K562 (cell line): ENCODE measurements around the gene PAXIP1. TPM values are rescaled to one million over a fixed set of nuclear protein-coding genes. Genes with fewer than 3 reads are reported as not detected.

Experiments used
- CBFA2T3 ChIP-seq: fragments of 450-650 bp; IDR thresholded peaks from 2 replicates; pipeline ENCODE4 v1.6.1; 2017
- CHD1 ChIP-seq: fragments of 200-600 bp; sonication (generic); IDR thresholded peaks from one replicate; pipeline ENCODE4 v1.6.1; 2012; ENCODE audit warnings: mild to moderate bottlenecking, moderate library complexity, low read length, inconsistent platforms
- CXXC5 ChIP-seq: fragments of 250-450 bp; sonication (Bioruptor Pico); IDR thresholded peaks from 2 replicates; pipeline ENCODE4 v1.8.0; 2022; ENCODE audit warnings: inconsistent platforms, mild to moderate bottlenecking, moderate library complexity
- E2F3 ChIP-seq: fragments of 250-450 bp; sonication (Bioruptor Pico); IDR thresholded peaks from 2 replicates; pipeline ENCODE4 v1.4.0; 2020; ENCODE audit warnings: mild to moderate bottlenecking
- ELF4 ChIP-seq: fragments of 450-650 bp; formaldehyde crosslinking; IDR thresholded peaks from 2 replicates; pipeline ENCODE4 v1.4.0; 2022; ENCODE audit warnings: missing genetic modification characterization
- HMGXB4 ChIP-seq: sonication (generic); formaldehyde crosslinking; IDR thresholded peaks from 2 replicates; pipeline ENCODE4 v1.8.1; 2023; ENCODE audit warnings: mild to moderate bottlenecking, missing genetic modification reagents
- L3MBTL2 ChIP-seq: fragments of 450-650 bp; IDR thresholded peaks from 2 replicates; pipeline ENCODE4 v1.6.1; 2016; ENCODE audit warnings: mild to moderate bottlenecking, moderate library complexity
- MAZ ChIP-seq, 2 experiments: fragments of 450-650 bp in 1 of 2; sonication (generic) in 1 of 2; formaldehyde crosslinking; IDR thresholded peaks in 1 of 2; conservative IDR thresholded peaks in 1 of 2; 2 replicates each; pipeline versions ENCODE4 v1.4.0 to v1.5.0; 2020; ENCODE audit warnings: mild to moderate bottlenecking in 1 of 2, missing genetic modification reagents in 1 of 2
- MCM5 ChIP-seq: fragments of 450-650 bp; IDR thresholded peaks from 2 replicates; pipeline ENCODE4 v1.6.1; 2016; ENCODE audit warnings: low read depth
- MYC ChIP-seq, 2 experiments: fragments of 250-450 bp in 1 of 2; sonication (Bioruptor Pico) in 1 of 2; IDR thresholded peaks; 2 replicates each; pipeline versions ENCODE4 v1.5.1 to v1.6.1; 2012 to 2021; ENCODE audit warnings: low read depth in 2 of 2, borderline replicate concordance in 1 of 2, improper control_type of control experiment in 1 of 2, low read length in 1 of 2, mild to moderate bottlenecking in 1 of 2, moderate library complexity in 1 of 2
- POLR3A ChIP-seq: IDR thresholded peaks from 2 replicates; pipeline ENCODE4 v1.6.1; 2011; ENCODE audit warnings: borderline replicate concordance, mild to moderate bottlenecking, moderate library complexity; ENCODE audit not compliant: insufficient read length, insufficient read depth; ENCODE audit errors: extremely low read depth
- RBBP5 ChIP-seq: fragments of 200-600 bp; sonication (generic); IDR thresholded peaks from 2 replicates; pipeline ENCODE4 v1.6.1; 2012; ENCODE audit warnings: borderline replicate concordance, mild to moderate bottlenecking, low read length, control low read depth, inconsistent platforms; ENCODE audit not compliant: insufficient read depth, poor library complexity, severe bottlenecking
- TAF1 ChIP-seq: IDR thresholded peaks from 2 replicates; pipeline ENCODE4 v1.6.1; 2011; ENCODE audit warnings: mild to moderate bottlenecking, low read length, moderate library complexity; ENCODE audit not compliant: insufficient read depth, control insufficient read depth, severe bottlenecking; ENCODE audit errors: extremely low read depth
- ZBTB1 ChIP-seq: sonication (generic); formaldehyde crosslinking; IDR thresholded peaks from 2 replicates; pipeline ENCODE4 v1.8.1; 2023; ENCODE audit warnings: missing genetic modification reagents, low read depth, mild to moderate bottlenecking, borderline replicate concordance
- ZBTB7A ChIP-seq: IDR thresholded peaks from 2 replicates; pipeline ENCODE4 v1.6.1; 2011; ENCODE audit warnings: low read depth, mild to moderate bottlenecking, low read length, moderate library complexity, borderline replicate concordance; ENCODE audit not compliant: control insufficient read depth
- ZFX ChIP-seq: sonication (generic); formaldehyde crosslinking; IDR thresholded peaks from 2 replicates; pipeline ENCODE4 v1.8.0; 2022; ENCODE audit warnings: mild to moderate bottlenecking, missing genetic modification reagents, moderate library complexity
- ZNF175 ChIP-seq: fragments of 200-800 bp; sonication (Bioruptor generic); IDR thresholded peaks from 2 replicates; pipeline ENCODE4 v1.6.1; 2016; ENCODE audit warnings: low read depth, mild to moderate bottlenecking, missing genetic modification characterization, missing compliant biosample characterization
- ZNF197 ChIP-seq: fragments of 200-800 bp; sonication (Bioruptor generic); IDR thresholded peaks from 2 replicates; pipeline ENCODE4 v1.6.1; 2016; ENCODE audit warnings: low read depth, missing genetic modification characterization, missing compliant biosample characterization
- ZNF586 ChIP-seq: fragments of 450-650 bp; formaldehyde crosslinking; conservative IDR thresholded peaks from 2 replicates; pipeline ENCODE4 v1.4.0; 2020; ENCODE audit warnings: mild to moderate bottlenecking, moderate library complexity
- ZNF696 ChIP-seq: fragments of 250-450 bp; sonication (Bioruptor Pico); conservative IDR thresholded peaks from 2 replicates; pipeline ENCODE4 v1.4.0; 2020; ENCODE audit warnings: mild to moderate bottlenecking, moderate library complexity
- ZNF766 ChIP-seq: fragments of 200-800 bp; sonication (Bioruptor generic); conservative IDR thresholded peaks from 2 replicates; pipeline ENCODE4 v1.6.1; 2016; ENCODE audit warnings: missing genetic modification characterization, missing compliant biosample characterization
- ZNF79 ChIP-seq: fragments of 250-450 bp; sonication (Bioruptor Pico); IDR thresholded peaks from 2 replicates; pipeline ENCODE4 v1.4.0; 2020; ENCODE audit warnings: low read depth, mild to moderate bottlenecking, moderate library complexity
- polyA plus RNA-seq, 8 experiments: library from polyadenylated mRNA; depleted of rRNA in 4 of 8; stranded (reverse) in 5 of 8; unstranded in 3 of 8; fragments of >200 nt; fragmentation: Nextera tagmentation in 2 of 8; fragmentation: Illumina TruSeq in 1 of 8; extraction: Ambion mirVana in 2 of 8; extraction: Trizol in 1 of 8; gene quantifications; 2 replicates each; pipeline versions ENCODE4 v1.2.1 to v1.2.3, GENCODE V29; 2011 to 2014; ENCODE audit warnings: inconsistent platforms in 1 of 8, missing spikeins in 1 of 8
- total RNA-seq, 7 experiments: library from RNA; depleted of rRNA in 6 of 7; stranded (reverse); fragments of >200 nt in 6 of 7; fragmentation: Illumina TruSeq in 2 of 7; extraction: Trizol in 2 of 7; gene quantifications; 2 replicates each; pipeline versions ENCODE4 v1.2.1 to v1.2.3, GENCODE V29; 2011 to 2021; ENCODE audit warnings: low replicate concordance in 1 of 7
- TF ChIP-seq, protein P1 (sequence below): fragments of 250-450 bp; sonication (Bioruptor Pico); IDR thresholded peaks from 2 replicates; pipeline ENCODE4 v1.9.0; 2021; ENCODE audit warnings: mild to moderate bottlenecking, inconsistent platforms

The PAXIP1 gene
- total and polyA plus RNA-seq, 9 of the 15 experiments (the other 6 are each of a cell fraction or from before 2014, with no cell fraction given): 9.7 to 37.9 (median 28.4) TPM

GRCh38 chr7:155002411-155003091 is 373 bp downstream of the PAXIP1 start (continued):
- TF ChIP-seq ZFX (CRISPR knock-in tag) (peak; percentile 30; the same call in 1 of the 2 replicates), ZBTB1 (CRISPR knock-in tag) (peak; percentile 68; the same call in 1 of the 2 replicates), ELF4 (CRISPR knock-in tag) (no peak), ZNF696 (CRISPR knock-in tag) (no peak), RBBP5 (peak; percentile 91), ZBTB7A (peak; percentile 87), POLR3A (no peak), ZNF766 (CRISPR knock-in tag) (peak; percentile 91), ZNF197 (CRISPR knock-in tag) (peak; percentile 65; the same call in 1 of the 2 replicates), ZNF79 (CRISPR knock-in tag) (no peak), CXXC5 (peak; percentile 39; the same call in 1 of the 2 replicates), MAZ (CRISPR knock-in tag; conservative IDR thresholded peaks at IDR 0.05 in 1 of 2, IDR thresholded peaks at IDR 0.05 in 1 of 2) (peak in 1 of 2 experiments; percentile 73; a peak in 2 of 4 replicates), TAF1 (peak; percentile 75), E2F3 (0 out of 2 replicates have a peak, but pooled peaks have one; percentile 35), MYC (IDR thresholded peaks at IDR 0.05; ENCODE audit: low read depth, low read length) (0 out of 2 replicates have a peak, but pooled peaks have one; percentile 8), MYC (CRISPR knock-in tag; IDR thresholded peaks at IDR 0.05; ENCODE audit: borderline replicate concordance, low read depth) (no peak), MCM5 (no peak), HMGXB4 (CRISPR knock-in tag) (peak; percentile 27; the same call in 1 of the 2 replicates), CHD1 (peak; percentile 73), ZNF175 (CRISPR knock-in tag) (0 out of 2 replicates have a peak, but pooled peaks have one; percentile 47), CBFA2T3 (no peak), L3MBTL2 (0 out of 2 replicates have a peak, but pooled peaks have one; percentile 29), ZNF586 (no peak)
- TF ChIP-seq, protein P1, sequence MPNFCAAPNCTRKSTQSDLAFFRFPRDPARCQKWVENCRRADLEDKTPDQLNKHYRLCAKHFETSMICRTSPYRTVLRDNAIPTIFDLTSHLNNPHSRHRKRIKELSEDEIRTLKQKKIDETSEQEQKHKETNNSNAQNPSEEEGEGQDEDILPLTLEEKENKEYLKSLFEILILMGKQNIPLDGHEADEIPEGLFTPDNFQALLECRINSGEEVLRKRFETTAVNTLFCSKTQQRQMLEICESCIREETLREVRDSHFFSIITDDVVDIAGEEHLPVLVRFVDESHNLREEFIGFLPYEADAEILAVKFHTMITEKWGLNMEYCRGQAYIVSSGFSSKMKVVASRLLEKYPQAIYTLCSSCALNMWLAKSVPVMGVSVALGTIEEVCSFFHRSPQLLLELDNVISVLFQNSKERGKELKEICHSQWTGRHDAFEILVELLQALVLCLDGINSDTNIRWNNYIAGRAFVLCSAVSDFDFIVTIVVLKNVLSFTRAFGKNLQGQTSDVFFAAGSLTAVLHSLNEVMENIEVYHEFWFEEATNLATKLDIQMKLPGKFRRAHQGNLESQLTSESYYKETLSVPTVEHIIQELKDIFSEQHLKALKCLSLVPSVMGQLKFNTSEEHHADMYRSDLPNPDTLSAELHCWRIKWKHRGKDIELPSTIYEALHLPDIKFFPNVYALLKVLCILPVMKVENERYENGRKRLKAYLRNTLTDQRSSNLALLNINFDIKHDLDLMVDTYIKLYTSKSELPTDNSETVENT (CRISPR knock-in tag): 0 out of 2 replicates have a peak, but pooled peaks have one; percentile 31
